GM12878 (cell line): ENCODE measurements around the gene EPHB1. TPM values are rescaled to one million over a fixed set of nuclear protein-coding genes. Genes with fewer than 3 reads are reported as not detected.

Source experiments
- ATAC-seq: fragments of 200-7000 bp; cut with Tn5 transposase; 3 replicates; pipeline ENCODE4 v1.9.1; 2020; ENCODE audit warnings: mild to moderate bottlenecking, moderate library complexity
- BruUV-seq: library from RNA; stranded (reverse); fragments of 400-500 nt; replicated peaks from 2 replicates; lab custom pipeline; 2021; lab: Mats Ljungman, UMichigan
- CTCF ChIA-PET: fragments of 300-600 bp; sonication (Branson Sonifier 250); formaldehyde crosslinking; extraction: SDS; loops from one replicate; lab custom pipeline; 2021; ENCODE audit warnings: inconsistent platforms; lab: Yijun Ruan, JAX
- POLR2A ChIA-PET: fragments of 350-600 bp; formaldehyde crosslinking; extraction: SDS; loops from one replicate; lab custom pipeline; 2021; ENCODE audit warnings: inconsistent platforms; lab: Charles Lee
- RAD21 ChIA-PET: fragments of 300-600 bp; sonication (Branson Sonifier 250); formaldehyde crosslinking; loops from one replicate; lab custom pipeline; 2023; ENCODE audit warnings: antibody characterized with exemption; ENCODE audit not compliant: unreplicated experiment; lab: Charles Lee
- SMC1A ChIA-PET: fragments of 300-600 bp; sonication (Branson Sonifier 250); formaldehyde crosslinking; loops from one replicate; lab custom pipeline; 2023; ENCODE audit not compliant: unreplicated experiment, uncharacterized antibody; lab: Charles Lee
- DNase-seq: peaks from one replicate; pipeline ENCODE4 v3.0.0-alpha.2; 2011; ENCODE audit warnings: low read depth, low spot score
- FAIRE-seq: peaks from 3 replicates; lab custom pipeline; 2011; peaks lifted over from hg19 to GRCh38; lab: Jason Lieb, UNC
- H2AFZ ChIP-seq: 2 replicates; pipeline ENCODE4 v1.6.0; 2011; ENCODE audit warnings: low read depth, low read length, control low read depth; ENCODE audit not compliant: control insufficient read depth
- H3K27ac ChIP-seq: 2 replicates; pipeline ENCODE4 v1.5.1; 2011; ENCODE audit warnings: control low read depth; ENCODE audit not compliant: control insufficient read depth, insufficient read depth
- H3K27me3 ChIP-seq, 2 experiments: replicated peaks in 1 of 2; 2 replicates each; pipeline versions ENCODE4 v1.6.0 to v1.6.1; 2011; ENCODE audit warnings: low read length in 1 of 2; ENCODE audit not compliant: control insufficient read depth in 2 of 2, insufficient read depth in 2 of 2
- H3K36me3 ChIP-seq, 2 experiments: 2 replicates each; pipeline ENCODE4 v1.5.1; 2011; ENCODE audit warnings: low read length in 1 of 2; ENCODE audit not compliant: control insufficient read depth in 2 of 2, insufficient read depth in 2 of 2
- H3K4me1 ChIP-seq: 2 replicates; pipeline ENCODE4 v1.6.1; 2011; ENCODE audit warnings: mild to moderate bottlenecking, low read length, moderate library complexity, mixed read lengths; ENCODE audit not compliant: control insufficient read depth, insufficient read depth
- H3K4me2 ChIP-seq: 2 replicates; pipeline ENCODE4 v1.6.0; 2011; ENCODE audit warnings: control low read depth; ENCODE audit not compliant: control insufficient read depth, insufficient read depth
- H3K4me3 ChIP-seq: fragments of 200-600 bp; sonication (generic); 2 replicates; pipeline ENCODE4 v1.5.1; 2016
- H3K79me2 ChIP-seq: 2 replicates; pipeline ENCODE4 v1.6.0; 2011; ENCODE audit warnings: low read length; ENCODE audit not compliant: control insufficient read depth, insufficient read depth
- H3K9ac ChIP-seq: 2 replicates; pipeline ENCODE4 v1.8.0; 2011; ENCODE audit warnings: low read length, control low read depth, mixed read lengths; ENCODE audit not compliant: control insufficient read depth, insufficient read depth
- H3K9me3 ChIP-seq: replicated peaks from 3 replicates; pipeline ENCODE4 v1.5.1; 2011; ENCODE audit warnings: mild to moderate bottlenecking, low read length; ENCODE audit not compliant: control insufficient read depth, insufficient read depth
- H4K20me1 ChIP-seq: 2 replicates; pipeline ENCODE4 v1.6.0; 2011; ENCODE audit not compliant: control insufficient read depth, insufficient read depth
- CHD1 ChIP-seq: IDR thresholded peaks from 2 replicates; pipeline ENCODE4 v1.6.1; 2012; ENCODE audit warnings: low read depth, low read length, improper control_type of control experiment
- CHD2 ChIP-seq: IDR thresholded peaks from 2 replicates; pipeline ENCODE4 v1.6.1; 2011; ENCODE audit warnings: low read depth, low read length, improper control_type of control experiment, borderline replicate concordance
- CREM ChIP-seq: IDR thresholded peaks from 2 replicates; pipeline ENCODE4 v1.6.1; 2014; ENCODE audit warnings: antibody characterized with exemption, low read depth
- E2F4 ChIP-seq: IDR thresholded peaks from 2 replicates; pipeline ENCODE4 v1.6.1; 2012; ENCODE audit warnings: low read depth, low read length, improper control_type of control experiment
- HDAC6 ChIP-seq: fragments of 200-600 bp; sonication (generic); IDR thresholded peaks from one replicate; pipeline ENCODE4 v1.8.0; 2017; ENCODE audit warnings: antibody characterized with exemption; ENCODE audit not compliant: unreplicated experiment
- IKZF2 ChIP-seq, 2 experiments: fragments of 450-650 bp; IDR thresholded peaks; 2 replicates each; pipeline ENCODE4 v1.6.1; 2017; ENCODE audit warnings: mild to moderate bottlenecking in 2 of 2, moderate library complexity in 2 of 2
- NBN ChIP-seq: fragments of 450-650 bp; IDR thresholded peaks from 2 replicates; pipeline ENCODE4 v1.6.1; 2016
- PRDM15 ChIP-seq: fragments of 450-650 bp; formaldehyde crosslinking; IDR thresholded peaks from 2 replicates; pipeline ENCODE4 v1.4.0; 2020; ENCODE audit warnings: mild to moderate bottlenecking, moderate library complexity
- SMAD5 ChIP-seq: IDR thresholded peaks from 2 replicates; pipeline ENCODE4 v1.6.1; 2016; ENCODE audit warnings: antibody characterized with exemption, low read depth
- WRNIP1 ChIP-seq: IDR thresholded peaks from 2 replicates; pipeline ENCODE4 v1.6.1; 2011; ENCODE audit warnings: low read depth, low read length, improper control_type of control experiment, borderline replicate concordance
- WGBS: methylation state at CpG from one replicate; pipeline ENCODE4 v1.1.6; 2016; ENCODE audit warnings: low lambda C conversion rate; ENCODE audit not compliant: insufficient replicate concordance, insufficient coverage; ENCODE audit errors: missing lambda C conversion rate; 5-methylcytosine and 5-hydroxymethylcytosine counted together
- in situ Hi-C: fragments of 300-500 bp; cut with MboI; formaldehyde crosslinking; loops from 9 replicates; pipeline ENCODE4 v1.14.3; 2018; ENCODE audit warnings: mixed read lengths
- intact Hi-C: fragments of 100-400 bp; cut with micrococcal nuclease; formaldehyde crosslinking; loops from one replicate; pipeline ENCODE4 v1.14.2; 2022; ENCODE audit not compliant: unreplicated experiment
- polyA plus RNA-seq, 11 experiments: library from polyadenylated mRNA; depleted of rRNA in 4 of 11; unstranded in 6 of 11; stranded (reverse) in 5 of 11; fragments of >200 nt; fragmentation: Nextera tagmentation in 4 of 11; fragmentation: Illumina TruSeq in 1 of 11; extraction: Ambion mirVana in 4 of 11; extraction: Trizol in 1 of 11; gene quantifications; 1 replicate in 1 of 11; 2 replicates in 10 of 11; pipeline versions ENCODE4 v1.2.1 to v1.2.3, GENCODE V29; 2011 to 2016; ENCODE audit warnings: inconsistent platforms in 2 of 11, missing spikeins in 2 of 11, low read depth in 1 of 11
- total RNA-seq, 4 experiments: library from RNA; depleted of rRNA in 3 of 4; stranded (reverse); fragments of >200 nt in 3 of 4; fragmentation: Illumina TruSeq in 1 of 4; extraction: Trizol in 1 of 4; gene quantifications; 2 replicates each; pipeline versions ENCODE4 v1.2.1 to v1.2.3, GENCODE V29; 2013 to 2021

Gene EPHB1
- total and polyA plus RNA-seq, 10 of the 15 experiments (the other 5 are each of a cell fraction or from before 2014, with no cell fraction given), result 0.33 to 23.8 (median 1.2) TPM

- no TSS peak for BruUV-seq
- intact Hi-C loops, result loop anchor here (1.0 to 2.0 kb wide), 4 partner anchors 17 to 92 kb away; partner anchors contain the start of gene EPHB1
- FAIRE-seq (no peak), ATAC-seq (no peak), DNase-seq (no peak)
- ChIA-PET SMC1A (interaction anchor here (1.0 to 9.1 kb wide), 16 partner anchors 9 to 132 kb away, joined by 3 to 97 read pairs (median 6); partner anchors contain the start of gene EPHB1), POLR2A (interaction anchor here (0.6 to 2.8 kb wide), 6 partner anchors 9 to 91 kb away, joined by 3 to 11 read pairs (median 4); no protein-coding TSS in a partner anchor), CTCF (interaction anchor here (0.8 to 8.1 kb wide), 16 partner anchors 9 to 353 kb away, joined by 3 to 58 read pairs (median 6); partner anchors contain the start of gene EPHB1), RAD21 (interaction anchor here (0.7 to 5.3 kb wide), 11 partner anchors 9 to 339 kb away, joined by 3 to 67 read pairs (median 4); partner anchors contain the start of gene EPHB1)
- peaks cover 6% of the 10 kb centered on the region; the same call in 2 of the 3 replicates for H3K9me3 ChIP-seq
- 52% methylated on average over 4 of the region's 4 CpGs for WGBS
- no peaks in the 10 kb centered on the region for H3K27me3 ChIP-seq
- no peak overlapping the region for H2AFZ ChIP-seq
- no peak for TF ChIP-seq HDAC6
- TF ChIP-seq NBN, result no peak
- no peak for TF ChIP-seq E2F4
- no peak for TF ChIP-seq IKZF2 (IDR thresholded peaks at IDR 0.05)
- TF ChIP-seq CREM, result no peak
- TF ChIP-seq CHD1, result no peak
- no peak for TF ChIP-seq SMAD5
- no peak for TF ChIP-seq PRDM15 (CRISPR knock-in tag)
- TF ChIP-seq WRNIP1, result no peak
- no peak for TF ChIP-seq CHD2
- no peak overlapping the region for H3K4me3 ChIP-seq
- H3K27ac ChIP-seq, result peak overlapping the region; percentile 50
- H3K36me3 ChIP-seq, result no peaks in the 10 kb centered on the region; a peak in 1 of 4 replicates
- no peaks in the 10 kb centered on the region for H4K20me1 ChIP-seq
- in situ Hi-C loops, result no loop called here
- H3K4me1 ChIP-seq, result peaks cover 29% of the 10 kb centered on the region
- H3K79me2 ChIP-seq, result peaks cover 13% of the 10 kb centered on the region
- no peak overlapping the region for H3K9ac ChIP-seq
- peak overlapping the region; percentile 10 for H3K4me2 ChIP-seq
Measured at GRCh38 chr3:134886991-134887390, 91.9 kb downstream of the EPHB1 start.
